ENCODE results near the gene CNTN2. TPM values are rescaled to one million over a fixed set of nuclear protein-coding genes. Genes with fewer than 3 reads are reported as not detected.

The CNTN2 gene
- total and polyA plus RNA-seq, 2 of the 4 experiments (the other 2 are of a cell fraction) = not detected

- no peaks in the 10 kb centered on the region; a peak in 1 of 4 replicates for H3K79me1 ChIP-seq (ENCODE audit: low read depth in 1 of 2, low read length in 2 of 2)
- no peak overlapping the region for H3K4me2 ChIP-seq (ENCODE audit: low read depth, low read length)
- no peaks in the 10 kb centered on the region for H3K9me3 ChIP-seq (ENCODE audit: control insufficient read depth, insufficient read depth, low read length)
- H2AK5ac ChIP-seq (ENCODE audit: low read depth, low read length) = no peak overlapping the region
- no peaks in the 10 kb centered on the region for H3K27me3 ChIP-seq (ENCODE audit: control insufficient read depth, insufficient read depth, low read length)
- H3K36me3 ChIP-seq (ENCODE audit: control insufficient read depth, insufficient read depth, low read length) = peaks cover 40% of the 10 kb centered on the region
- in situ Hi-C loops (cut with MboI; ENCODE audit: low sequenced_read_pairs) = no loop called here
- dilution Hi-C loops (cut with HindIII; ENCODE audit: low sequenced_read_pairs, unreplicated experiment) = no loop called here
- no peak for DNase-seq
- H2BK20ac ChIP-seq (ENCODE audit: low read depth, low read length) = no peak overlapping the region
- H3K56ac ChIP-seq (ENCODE audit: extremely low read depth, insufficient read depth, low read length) = no peak overlapping the region
- no peak overlapping the region for H4K5ac ChIP-seq (ENCODE audit: low read depth, low read length)
- no peak overlapping the region for H3K4me3 ChIP-seq (ENCODE audit: insufficient read depth, low read depth, low read length)
- no peak overlapping the region for H3K23ac ChIP-seq (ENCODE audit: low read depth, low read length)
- no peak overlapping the region for H3K27ac ChIP-seq (ENCODE audit: insufficient read depth, low read length)
- POLR2A ChIA-PET (ENCODE audit: unreplicated experiment) = interaction anchor here (1.0 kb wide), 1 partner anchor 23 kb away, joined by 7 read pairs; the partner anchor contains the start of gene RBBP5
- H3K9ac ChIP-seq (ENCODE audit: low read depth, low read length) = no peak overlapping the region
- no peak overlapping the region for H3K18ac ChIP-seq (ENCODE audit: low read depth, low read length)
- no peak overlapping the region for H4K8ac ChIP-seq (ENCODE audit: low read depth in 2 of 2, low read length in 2 of 2)
- H2BK15ac ChIP-seq (ENCODE audit: low read depth, low read length) = no peak overlapping the region
- no peak overlapping the region for H4K91ac ChIP-seq (ENCODE audit: insufficient read depth, low read depth, low read length)
- no peaks in the 10 kb centered on the region for H3K9me1 ChIP-seq (ENCODE audit: insufficient read depth, low read length)
- no peak for ATAC-seq (ENCODE audit: low read depth)
- BruUV-seq (replicated peaks) = no TSS peak
- H3K4me1 ChIP-seq (ENCODE audit: control insufficient read depth, insufficient read depth, low read length) = no peaks in the 10 kb centered on the region
- H3K14ac ChIP-seq (replicated peaks; ENCODE audit: low read depth, low read length) = no peak overlapping the region
- TF ChIP-seq, protein P1, sequence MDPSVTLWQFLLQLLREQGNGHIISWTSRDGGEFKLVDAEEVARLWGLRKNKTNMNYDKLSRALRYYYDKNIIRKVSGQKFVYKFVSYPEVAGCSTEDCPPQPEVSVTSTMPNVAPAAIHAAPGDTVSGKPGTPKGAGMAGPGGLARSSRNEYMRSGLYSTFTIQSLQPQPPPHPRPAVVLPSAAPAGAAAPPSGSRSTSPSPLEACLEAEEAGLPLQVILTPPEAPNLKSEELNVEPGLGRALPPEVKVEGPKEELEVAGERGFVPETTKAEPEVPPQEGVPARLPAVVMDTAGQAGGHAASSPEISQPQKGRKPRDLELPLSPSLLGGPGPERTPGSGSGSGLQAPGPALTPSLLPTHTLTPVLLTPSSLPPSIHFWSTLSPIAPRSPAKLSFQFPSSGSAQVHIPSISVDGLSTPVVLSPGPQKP (IDR thresholded peaks at IDR 0.05; ENCODE audit: borderline replicate concordance, low read depth, low read length) = no peak
- TF ChIP-seq BHLHE40 (IDR thresholded peaks at IDR 0.05; ENCODE audit: low read depth, low read length) = no peak
- TF ChIP-seq RCOR1 (IDR thresholded peaks at IDR 0.05; ENCODE audit: insufficient replicate concordance, low read length) = no peak
- TF ChIP-seq RAD21 (IDR thresholded peaks at IDR 0.05; ENCODE audit: low read length) = no peak
- TF ChIP-seq FOS (IDR thresholded peaks at IDR 0.05; ENCODE audit: low read depth, low read length) = no peak
- no peak for TF ChIP-seq MXI1 (IDR thresholded peaks at IDR 0.05; ENCODE audit: borderline replicate concordance, low read depth, low read length)
- no peak for TF ChIP-seq RFX5 (IDR thresholded peaks at IDR 0.05; ENCODE audit: low read depth, low read length)
- no peak for TF ChIP-seq POLR2A (IDR thresholded peaks at IDR 0.05; ENCODE audit: low read depth, low read length)
- no peak for TF ChIP-seq SMC3 (IDR thresholded peaks at IDR 0.05; ENCODE audit: low read depth, low read length)
- TF ChIP-seq CHD1 (IDR thresholded peaks at IDR 0.05; ENCODE audit: low read depth, low read length) = no peak
- TF ChIP-seq, protein P2, sequence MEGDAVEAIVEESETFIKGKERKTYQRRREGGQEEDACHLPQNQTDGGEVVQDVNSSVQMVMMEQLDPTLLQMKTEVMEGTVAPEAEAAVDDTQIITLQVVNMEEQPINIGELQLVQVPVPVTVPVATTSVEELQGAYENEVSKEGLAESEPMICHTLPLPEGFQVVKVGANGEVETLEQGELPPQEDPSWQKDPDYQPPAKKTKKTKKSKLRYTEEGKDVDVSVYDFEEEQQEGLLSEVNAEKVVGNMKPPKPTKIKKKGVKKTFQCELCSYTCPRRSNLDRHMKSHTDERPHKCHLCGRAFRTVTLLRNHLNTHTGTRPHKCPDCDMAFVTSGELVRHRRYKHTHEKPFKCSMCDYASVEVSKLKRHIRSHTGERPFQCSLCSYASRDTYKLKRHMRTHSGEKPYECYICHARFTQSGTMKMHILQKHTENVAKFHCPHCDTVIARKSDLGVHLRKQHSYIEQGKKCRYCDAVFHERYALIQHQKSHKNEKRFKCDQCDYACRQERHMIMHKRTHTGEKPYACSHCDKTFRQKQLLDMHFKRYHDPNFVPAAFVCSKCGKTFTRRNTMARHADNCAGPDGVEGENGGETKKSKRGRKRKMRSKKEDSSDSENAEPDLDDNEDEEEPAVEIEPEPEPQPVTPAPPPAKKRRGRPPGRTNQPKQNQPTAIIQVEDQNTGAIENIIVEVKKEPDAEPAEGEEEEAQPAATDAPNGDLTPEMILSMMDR (conservative IDR thresholded peaks at IDR 0.05; ENCODE audit: low read depth, low read length) = no peak
- TF ChIP-seq USF2 (IDR thresholded peaks at IDR 0.05; ENCODE audit: low read depth, low read length) = no peak
- TF ChIP-seq MAFK (IDR thresholded peaks at IDR 0.05; ENCODE audit: low read depth, low read length) = no peak
- no peak for TF ChIP-seq MAZ (IDR thresholded peaks at IDR 0.05; ENCODE audit: borderline replicate concordance, low read depth, low read length)
- TF ChIP-seq NFE2L2 (IDR thresholded peaks at IDR 0.05; ENCODE audit: low read depth, low read length) = no peak
- H2BK5ac ChIP-seq (ENCODE audit: low read depth, low read length, poor library complexity, severe bottlenecking) = no peak overlapping the region
- H2AK9ac ChIP-seq (replicated peaks; ENCODE audit: low read depth, low read length, poor library complexity) = no peak overlapping the region
- CTCF ChIA-PET = interaction anchor here (1.3 to 1.5 kb wide), 2 partner anchors 9 to 11 kb away, joined by 3 to 6 read pairs; no protein-coding TSS in a partner anchor
- no peak overlapping the region for H2BK120ac ChIP-seq (ENCODE audit: low read depth, low read length)
- no peak overlapping the region for H2AFZ ChIP-seq (replicated peaks; ENCODE audit: low read length, poor library complexity)
- no peak overlapping the region for H3K4ac ChIP-seq (ENCODE audit: low read depth, low read length)
- no peaks in the 10 kb centered on the region; the same call in 1 of the 2 replicates for H4K20me1 ChIP-seq (ENCODE audit: insufficient read depth, low read length)
- intact Hi-C loops (cut with micrococcal nuclease) = loop anchor here (10.0 kb wide), 1 partner anchor 553 kb away; no protein-coding TSS in a partner anchor
Observed at GRCh38 chr1:205098242-205098641, 55.2 kb downstream of the CNTN2 start.
